AG04449 (cell line): ENCODE results near the gene WNT5B.
A peak's percentile ranks its signal among the peaks of the same experiment; 100 is the strongest.
"Not testable (repeated sequence)": the region's sequence is repeated elsewhere in the genome, so short reads cannot be mapped to it uniquely, and the experiment has no call there.

Experiments used
- CTCF ChIA-PET: fragments of 350-600 bp; formaldehyde crosslinking; extraction: SDS; loops from one replicate; lab custom pipeline; 2021; ENCODE audit warnings: antibody characterized with exemption; lab: Yijun Ruan, JAX
- POLR2A ChIA-PET: fragments of 400-600, 350-600 bp; formaldehyde crosslinking; extraction: SDS; loops from one replicate; lab custom pipeline; 2020; ENCODE audit warnings: antibody characterized with exemption, inconsistent platforms; lab: Yijun Ruan, JAX
- DNase-seq: peaks from one replicate; pipeline ENCODE4 v3.0.0-alpha.2; 2010; ENCODE audit warnings: low read depth, low spot score
- H3K4me3 ChIP-seq: 2 replicates; pipeline ENCODE4 v1.5.1; 2011; ENCODE audit warnings: low read depth, mild to moderate bottlenecking, control low read depth, low read length
- TF ChIP-seq, protein P1 (sequence below): IDR thresholded peaks from one replicate; pipeline ENCODE4 v1.5.1; 2011; ENCODE audit warnings: mild to moderate bottlenecking, moderate library complexity, low read length, control low read depth, inconsistent platforms; ENCODE audit not compliant: insufficient read depth; ENCODE audit errors: missing control alignments

Gene WNT5B

GRCh38 chr12:1594261-1595025, 34.6 kb upstream of the WNT5B start, which contains the start of gene FBXL14:
Gene FBXL14, minus strand, starts transcription at chr12:1594581. Its CDS starts 515 bp downstream, at chr12:1594066.
- DNase-seq, result no peak
- CTCF ChIA-PET, result interaction anchor here (1.1 to 7.4 kb wide), 6 partner anchors 9 to 477 kb away, joined by 3 to 67 read pairs (median 3); no protein-coding TSS in a partner anchor
- POLR2A ChIA-PET, result no interaction called here

GRCh38 chr12:1595026-1595561, 33.9 kb upstream of the WNT5B start:
- no peak for DNase-seq
- ChIA-PET POLR2A (no interaction called here), CTCF (interaction anchor here (1.1 to 1.4 kb wide), 4 partner anchors 8 to 478 kb away, joined by 3 to 4 read pairs (median 3); no protein-coding TSS in a partner anchor)
- H3K4me3 ChIP-seq, result peak overlapping the region; percentile 74
- TF ChIP-seq, protein P1, sequence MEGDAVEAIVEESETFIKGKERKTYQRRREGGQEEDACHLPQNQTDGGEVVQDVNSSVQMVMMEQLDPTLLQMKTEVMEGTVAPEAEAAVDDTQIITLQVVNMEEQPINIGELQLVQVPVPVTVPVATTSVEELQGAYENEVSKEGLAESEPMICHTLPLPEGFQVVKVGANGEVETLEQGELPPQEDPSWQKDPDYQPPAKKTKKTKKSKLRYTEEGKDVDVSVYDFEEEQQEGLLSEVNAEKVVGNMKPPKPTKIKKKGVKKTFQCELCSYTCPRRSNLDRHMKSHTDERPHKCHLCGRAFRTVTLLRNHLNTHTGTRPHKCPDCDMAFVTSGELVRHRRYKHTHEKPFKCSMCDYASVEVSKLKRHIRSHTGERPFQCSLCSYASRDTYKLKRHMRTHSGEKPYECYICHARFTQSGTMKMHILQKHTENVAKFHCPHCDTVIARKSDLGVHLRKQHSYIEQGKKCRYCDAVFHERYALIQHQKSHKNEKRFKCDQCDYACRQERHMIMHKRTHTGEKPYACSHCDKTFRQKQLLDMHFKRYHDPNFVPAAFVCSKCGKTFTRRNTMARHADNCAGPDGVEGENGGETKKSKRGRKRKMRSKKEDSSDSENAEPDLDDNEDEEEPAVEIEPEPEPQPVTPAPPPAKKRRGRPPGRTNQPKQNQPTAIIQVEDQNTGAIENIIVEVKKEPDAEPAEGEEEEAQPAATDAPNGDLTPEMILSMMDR, result no peak

More at GRCh38 chr12:1594261-1595025, 34.6 kb upstream of the WNT5B start, which contains the start of gene FBXL14:
- peak within 1 kb of the TSS; percentile 74 for H3K4me3 ChIP-seq
- TF ChIP-seq, protein P1, result no peak

- DNase-seq, result no peak
- CTCF ChIA-PET, result interaction anchor here (1.1 to 1.4 kb wide), 3 partner anchors 7 to 478 kb away, joined by 3 to 4 read pairs (median 3); no protein-coding TSS in a partner anchor
- TF ChIP-seq, protein P1, result no peak
- H3K4me3 ChIP-seq, result peak overlapping the region; percentile 74
- POLR2A ChIA-PET, result no interaction called here
Observed at GRCh38 chr12:1595690-1596347, 33.2 kb upstream of the WNT5B start.

- TF ChIP-seq, protein P1, result no peak
- POLR2A ChIA-PET, result no interaction called here
- H3K4me3 ChIP-seq, result no peak overlapping the region
- CTCF ChIA-PET, result interaction anchor here (0.7 to 1.7 kb wide), 4 partner anchors 10 to 481 kb away, joined by 3 to 4 read pairs (median 3); no protein-coding TSS in a partner anchor
- DNase-seq, result no peak
Observed at GRCh38 chr12:1598757-1599156, 30.3 kb upstream of the WNT5B start.

DNA sequence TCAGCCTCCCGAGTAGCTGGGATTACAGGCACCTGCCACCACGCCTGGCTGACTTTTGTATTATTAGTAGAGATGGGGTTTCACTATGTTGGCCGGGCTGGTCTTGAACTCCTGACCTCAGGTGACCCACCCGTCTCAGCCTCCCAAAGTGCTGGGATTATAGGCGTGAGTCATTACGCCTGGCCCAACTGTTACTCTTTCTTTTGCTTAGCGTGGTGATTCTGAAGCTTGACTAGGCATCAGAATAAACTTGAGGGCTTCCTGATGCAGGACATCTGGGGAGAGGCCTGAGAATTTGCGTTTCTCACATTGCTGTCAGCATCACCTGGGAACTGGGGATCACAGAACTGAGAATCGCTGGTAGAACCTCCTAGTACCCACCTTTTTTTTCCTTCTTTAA, 26.3 kb upstream of the WNT5B start:
- POLR2A ChIA-PET, DNase-seq, H3K4me3 ChIP-seq: not testable (repeated sequence)
- CTCF ChIA-PET, result interaction anchor here (0.6 to 2.0 kb wide), 7 partner anchors 7 to 653 kb away, joined by 3 to 9 read pairs (median 4); partner anchors contain the start of gene RAD52

- TF ChIP-seq, protein P1, result no peak
- H3K4me3 ChIP-seq, result no peak overlapping the region
- ChIA-PET CTCF (interaction anchor here (0.6 to 2.0 kb wide), 10 partner anchors 8 to 654 kb away, joined by 3 to 9 read pairs (median 4); partner anchors contain the start of gene RAD52), POLR2A (no interaction called here)
- no peak for DNase-seq
Observed at GRCh38 chr12:1603269-1603993, 25.6 kb upstream of the WNT5B start.
